Liver (tissue), 9 donors: Measurements from ENCODE around the gene ORC2. TPM values are rescaled to one million over a fixed set of nuclear protein-coding genes. Genes with fewer than 3 reads are reported as not detected.

ENCODE experiments used
- DNase-seq: peaks from one replicate; pipeline ENCODE4 v3.0.0-alpha.2; 2017; ENCODE audit warnings: low spot score
- H3K27ac ChIP-seq, 2 donors: one replicate each; pipeline ENCODE4 v1.7.0; 2013; ENCODE audit warnings: inconsistent platforms in 2 of 2, low read length in 2 of 2, control low read depth in 1 of 2, low read depth in 1 of 2, mild to moderate bottlenecking in 1 of 2
- H3K27me3 ChIP-seq, 4 donors: one replicate each; pipeline versions ENCODE4 v1.6.1 to v1.7.0; 2013; ENCODE audit warnings: low read length in 3 of 4, inconsistent platforms in 1 of 4, mild to moderate bottlenecking in 1 of 4, moderate library complexity in 1 of 4; ENCODE audit not compliant: control insufficient read depth in 4 of 4, insufficient read depth in 4 of 4
- H3K36me3 ChIP-seq, 4 donors: one replicate each; pipeline versions ENCODE4 v1.6.1 to v1.7.0; 2013; ENCODE audit warnings: low read length in 3 of 4, mild to moderate bottlenecking in 3 of 4, low read depth in 1 of 4, moderate library complexity in 1 of 4; ENCODE audit not compliant: control insufficient read depth in 4 of 4, insufficient read depth in 3 of 4
- H3K4me1 ChIP-seq, 4 donors: one replicate each; pipeline versions ENCODE4 v1.6.1 to v1.7.0; 2013; ENCODE audit warnings: low read length in 3 of 4, mild to moderate bottlenecking in 3 of 4, moderate library complexity in 1 of 4; ENCODE audit not compliant: control insufficient read depth in 4 of 4, insufficient read depth in 4 of 4
- H3K4me3 ChIP-seq, 3 donors: one replicate each; pipeline versions ENCODE4 v1.6.1 to v1.7.0; 2013; ENCODE audit warnings: low read length in 3 of 3, control low read depth in 1 of 3, low read depth in 1 of 3, mild to moderate bottlenecking in 1 of 3
- H3K9ac ChIP-seq, 2 donors: one replicate each; pipeline ENCODE4 v1.7.0; 2013; ENCODE audit warnings: low read length in 2 of 2, mild to moderate bottlenecking in 2 of 2, moderate library complexity in 2 of 2, control low read depth in 1 of 2, low read depth in 1 of 2
- H3K9me3 ChIP-seq, 4 donors: one replicate each; pipeline versions ENCODE4 v1.6.1 to v1.7.0; 2013; ENCODE audit warnings: low read length in 3 of 4; ENCODE audit not compliant: control insufficient read depth in 4 of 4
- EGR1 ChIP-seq, 2 donors: IDR thresholded peaks; 2 replicates each; pipeline ENCODE4 v1.6.1; 2016 to 2018; ENCODE audit warnings: antibody characterized with exemption in 2 of 2, low read depth in 2 of 2
- FOXA1 ChIP-seq: IDR thresholded peaks from 2 replicates; pipeline ENCODE4 v1.6.1; 2016; ENCODE audit warnings: antibody characterized with exemption
- FOXA2 ChIP-seq: IDR thresholded peaks from 2 replicates; pipeline ENCODE4 v1.6.1; 2016; ENCODE audit warnings: antibody characterized with exemption
- GABPA ChIP-seq, 2 donors: IDR thresholded peaks in 1 of 2; conservative IDR thresholded peaks in 1 of 2; 2 replicates each; pipeline ENCODE4 v1.6.1; 2016; ENCODE audit warnings: antibody characterized with exemption in 2 of 2, mild to moderate bottlenecking in 1 of 2, moderate library complexity in 1 of 2
- HNF4A ChIP-seq, 2 donors: conservative IDR thresholded peaks; 2 replicates each; pipeline ENCODE4 v1.6.1; 2016; ENCODE audit warnings: antibody characterized with exemption in 2 of 2, mild to moderate bottlenecking in 2 of 2
- HNF4G ChIP-seq: IDR thresholded peaks from 2 replicates; pipeline ENCODE4 v1.6.1; 2016; ENCODE audit warnings: antibody characterized with exemption
- JUND ChIP-seq, 2 donors: IDR thresholded peaks; 2 replicates each; pipeline ENCODE4 v1.6.1; 2016; ENCODE audit warnings: antibody characterized with exemption in 2 of 2
- NR2F2 ChIP-seq: IDR thresholded peaks from 2 replicates; pipeline ENCODE4 v1.6.1; 2016; ENCODE audit warnings: antibody characterized with exemption
- RAD21 ChIP-seq, 2 donors: IDR thresholded peaks; 2 replicates each; pipeline ENCODE4 v1.6.1; 2016; ENCODE audit warnings: antibody characterized with exemption in 2 of 2, mild to moderate bottlenecking in 2 of 2
- RXRA ChIP-seq, 2 donors: IDR thresholded peaks; 2 replicates each; pipeline ENCODE4 v1.6.1; 2017 to 2018; ENCODE audit warnings: antibody characterized with exemption in 2 of 2, mild to moderate bottlenecking in 1 of 2
- SP1 ChIP-seq: IDR thresholded peaks from 2 replicates; pipeline ENCODE4 v1.6.1; 2018; ENCODE audit warnings: antibody characterized with exemption, mild to moderate bottlenecking
- TAF1 ChIP-seq: conservative IDR thresholded peaks from 2 replicates; pipeline ENCODE4 v1.6.1; 2016; ENCODE audit warnings: antibody characterized with exemption, mild to moderate bottlenecking
- YY1 ChIP-seq: IDR thresholded peaks from 2 replicates; pipeline ENCODE4 v1.6.1; 2016; ENCODE audit warnings: antibody characterized with exemption, mild to moderate bottlenecking
- WGBS: extraction: QIAGEN DNeasy Blood & Tissue Kit; methylation state at CpG from one replicate; pipeline ENCODE4 v1.1.7; 2013; 5-methylcytosine and 5-hydroxymethylcytosine counted together
- polyA plus RNA-seq, 2 donors: library from polyadenylated mRNA; stranded (reverse) in 1 of 2; unstranded in 1 of 2; fragments of 200-250 nt in 1 of 2; fragments of >200 nt in 1 of 2; fragmentation: Nextera tagmentation in 1 of 2; extraction: Ambion mirVana in 1 of 2; gene quantifications; one replicate each; pipeline versions ENCODE4 v1.2.1 to v1.2.3, GENCODE V29; 2013 to 2015
- total RNA-seq, 2 donors: library from RNA; depleted of rRNA; stranded (reverse); fragments of >200 nt; gene quantifications; one replicate each; pipeline ENCODE4 v1.2.3, GENCODE V29; 2014
- TF ChIP-seq, protein P1 (sequence below): IDR thresholded peaks from 2 replicates; pipeline ENCODE4 v1.6.1; 2016; ENCODE audit warnings: antibody characterized with exemption
- TF ChIP-seq, protein P2 (sequence below): IDR thresholded peaks from 2 replicates; pipeline ENCODE4 v1.6.1; 2016; ENCODE audit warnings: antibody characterized with exemption
- TF ChIP-seq, protein P3 (sequence below): IDR thresholded peaks from 2 replicates; pipeline ENCODE4 v1.6.1; 2016; ENCODE audit warnings: antibody characterized with exemption, mild to moderate bottlenecking
- TF ChIP-seq, protein P4 (sequence below): IDR thresholded peaks from 2 replicates; pipeline ENCODE4 v1.6.1; 2016; ENCODE audit warnings: antibody characterized with exemption
- donor health status: healthy.
- donor health status: healthy.
- donor health status: healthy.
- donor health status: healthy.
- donor health status: healthy.

ORC2 gene
- total and polyA plus RNA-seq, 4 donors = 2.0 to 13.2 (median 11.6) TPM

DNA sequence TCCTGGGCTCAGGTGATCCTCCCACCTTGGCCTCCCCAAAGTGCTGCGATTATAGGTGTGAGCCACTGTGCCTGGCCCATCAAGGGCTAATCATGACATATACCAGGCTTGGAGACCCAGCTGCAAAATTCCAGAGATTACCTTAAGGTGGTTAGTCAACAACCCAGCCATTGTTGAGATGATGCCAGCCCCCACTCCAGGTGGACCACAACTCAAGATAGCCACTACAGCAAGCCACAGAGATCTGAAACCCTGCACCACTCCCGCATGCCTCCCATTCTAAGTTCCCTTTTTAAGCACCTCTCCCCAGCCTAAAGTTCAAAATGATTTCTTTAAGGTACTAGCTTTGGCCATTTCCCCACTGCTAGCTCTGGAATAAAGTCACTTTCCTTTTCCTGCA lies 94.4 kb downstream of the ORC2 start:
- no peak for DNase-seq
- Histone ChIP-seq H3K9me3 (no peaks in the 10 kb centered on the region), H3K27ac (no peak overlapping the region), H3K4me3 (no peak overlapping the region), H3K27me3 (no peaks in the 10 kb centered on the region), H3K4me1 (peaks cover 2 to 16% (median 6%) of the 10 kb centered on the region in 4 donors), H3K36me3 (peaks cover 0 to 10% (median 2%) of the 10 kb centered on the region in 4 donors), H3K9ac (no peak overlapping the region)
- TF ChIP-seq RAD21 (IDR thresholded peaks at IDR 0.05) = no peak
- no peak for TF ChIP-seq TAF1
- TF ChIP-seq SP1 = no peak
- TF ChIP-seq, protein P1, sequence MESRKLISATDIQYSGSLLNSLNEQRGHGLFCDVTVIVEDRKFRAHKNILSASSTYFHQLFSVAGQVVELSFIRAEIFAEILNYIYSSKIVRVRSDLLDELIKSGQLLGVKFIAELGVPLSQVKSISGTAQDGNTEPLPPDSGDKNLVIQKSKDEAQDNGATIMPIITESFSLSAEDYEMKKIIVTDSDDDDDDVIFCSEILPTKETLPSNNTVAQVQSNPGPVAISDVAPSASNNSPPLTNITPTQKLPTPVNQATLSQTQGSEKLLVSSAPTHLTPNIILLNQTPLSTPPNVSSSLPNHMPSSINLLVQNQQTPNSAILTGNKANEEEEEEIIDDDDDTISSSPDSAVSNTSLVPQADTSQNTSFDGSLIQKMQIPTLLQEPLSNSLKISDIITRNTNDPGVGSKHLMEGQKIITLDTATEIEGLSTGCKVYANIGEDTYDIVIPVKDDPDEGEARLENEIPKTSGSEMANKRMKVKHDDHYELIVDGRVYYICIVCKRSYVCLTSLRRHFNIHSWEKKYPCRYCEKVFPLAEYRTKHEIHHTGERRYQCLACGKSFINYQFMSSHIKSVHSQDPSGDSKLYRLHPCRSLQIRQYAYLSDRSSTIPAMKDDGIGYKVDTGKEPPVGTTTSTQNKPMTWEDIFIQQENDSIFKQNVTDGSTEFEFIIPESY = no peak
- TF ChIP-seq, protein P2, sequence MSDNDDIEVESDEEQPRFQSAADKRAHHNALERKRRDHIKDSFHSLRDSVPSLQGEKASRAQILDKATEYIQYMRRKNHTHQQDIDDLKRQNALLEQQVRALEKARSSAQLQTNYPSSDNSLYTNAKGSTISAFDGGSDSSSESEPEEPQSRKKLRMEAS = no peak
- TF ChIP-seq HNF4A (conservative IDR thresholded peaks at IDR 0.05) = no peak
- TF ChIP-seq EGR1 (IDR thresholded peaks at IDR 0.05; ENCODE audit: low read depth in 2 of 2) = no peak
- TF ChIP-seq JUND (IDR thresholded peaks at IDR 0.05) = no peak
- no peak for TF ChIP-seq RXRA (IDR thresholded peaks at IDR 0.05)
- TF ChIP-seq, protein P3, sequence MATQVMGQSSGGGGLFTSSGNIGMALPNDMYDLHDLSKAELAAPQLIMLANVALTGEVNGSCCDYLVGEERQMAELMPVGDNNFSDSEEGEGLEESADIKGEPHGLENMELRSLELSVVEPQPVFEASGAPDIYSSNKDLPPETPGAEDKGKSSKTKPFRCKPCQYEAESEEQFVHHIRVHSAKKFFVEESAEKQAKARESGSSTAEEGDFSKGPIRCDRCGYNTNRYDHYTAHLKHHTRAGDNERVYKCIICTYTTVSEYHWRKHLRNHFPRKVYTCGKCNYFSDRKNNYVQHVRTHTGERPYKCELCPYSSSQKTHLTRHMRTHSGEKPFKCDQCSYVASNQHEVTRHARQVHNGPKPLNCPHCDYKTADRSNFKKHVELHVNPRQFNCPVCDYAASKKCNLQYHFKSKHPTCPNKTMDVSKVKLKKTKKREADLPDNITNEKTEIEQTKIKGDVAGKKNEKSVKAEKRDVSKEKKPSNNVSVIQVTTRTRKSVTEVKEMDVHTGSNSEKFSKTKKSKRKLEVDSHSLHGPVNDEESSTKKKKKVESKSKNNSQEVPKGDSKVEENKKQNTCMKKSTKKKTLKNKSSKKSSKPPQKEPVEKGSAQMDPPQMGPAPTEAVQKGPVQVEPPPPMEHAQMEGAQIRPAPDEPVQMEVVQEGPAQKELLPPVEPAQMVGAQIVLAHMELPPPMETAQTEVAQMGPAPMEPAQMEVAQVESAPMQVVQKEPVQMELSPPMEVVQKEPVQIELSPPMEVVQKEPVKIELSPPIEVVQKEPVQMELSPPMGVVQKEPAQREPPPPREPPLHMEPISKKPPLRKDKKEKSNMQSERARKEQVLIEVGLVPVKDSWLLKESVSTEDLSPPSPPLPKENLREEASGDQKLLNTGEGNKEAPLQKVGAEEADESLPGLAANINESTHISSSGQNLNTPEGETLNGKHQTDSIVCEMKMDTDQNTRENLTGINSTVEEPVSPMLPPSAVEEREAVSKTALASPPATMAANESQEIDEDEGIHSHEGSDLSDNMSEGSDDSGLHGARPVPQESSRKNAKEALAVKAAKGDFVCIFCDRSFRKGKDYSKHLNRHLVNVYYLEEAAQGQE = no peak
- no peak for TF ChIP-seq HNF4G
- TF ChIP-seq, protein P4, sequence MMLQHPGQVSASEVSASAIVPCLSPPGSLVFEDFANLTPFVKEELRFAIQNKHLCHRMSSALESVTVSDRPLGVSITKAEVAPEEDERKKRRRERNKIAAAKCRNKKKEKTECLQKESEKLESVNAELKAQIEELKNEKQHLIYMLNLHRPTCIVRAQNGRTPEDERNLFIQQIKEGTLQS = no peak
- TF ChIP-seq GABPA (IDR thresholded peaks at IDR 0.05 in 1 of 2, conservative IDR thresholded peaks at IDR 0.05 in 1 of 2) = no peak
- 94% methylated on average over 2 of the region's 2 CpGs for WGBS

DNA sequence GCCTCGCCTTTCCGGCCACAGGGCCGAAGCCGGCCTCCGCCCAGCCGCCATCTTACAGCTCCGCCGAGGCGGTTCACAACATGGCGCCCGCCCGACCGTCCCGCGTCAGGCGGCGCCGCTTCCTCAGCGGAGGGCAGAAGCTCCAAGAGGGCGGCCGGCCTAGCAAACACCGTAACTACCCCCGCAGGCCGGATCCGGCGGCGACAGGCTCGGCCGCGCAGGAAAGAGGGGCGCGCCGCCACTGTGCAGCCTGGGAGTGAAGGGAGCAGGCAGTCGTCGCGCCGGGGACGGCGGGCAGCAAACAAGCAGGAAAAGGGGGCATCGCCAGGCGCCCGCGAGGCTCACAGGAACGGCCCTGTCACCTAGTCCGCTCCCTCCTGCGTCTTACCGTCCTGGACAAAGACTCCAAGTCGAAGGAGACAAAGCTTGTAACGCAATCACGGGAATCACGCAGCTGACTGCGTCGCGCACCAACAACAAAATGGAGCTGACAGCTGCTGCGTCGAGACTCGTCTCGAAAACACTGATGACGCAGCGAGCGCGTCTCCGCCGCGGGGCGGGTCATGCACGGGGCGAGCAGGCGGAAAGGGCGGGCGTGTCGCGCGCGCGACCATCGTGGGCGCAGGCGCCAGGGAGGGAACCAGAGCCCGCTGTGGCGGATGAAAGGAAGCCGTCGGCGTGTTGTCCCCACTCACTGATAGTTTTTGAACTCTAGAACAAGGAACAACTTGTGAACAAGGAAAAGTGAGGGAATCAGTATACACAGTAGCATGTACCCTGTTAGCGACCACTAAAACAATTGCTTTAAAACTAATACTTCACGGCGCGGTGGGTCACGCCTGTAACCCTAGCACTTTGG lies 99.1 kb downstream of the ORC2 start, which contains the start of gene CLK1:
CLK1 (minus strand) TSS at position 483 of the 859 bp plus-strand sequence. CDS start 2,796 bp downstream, outside the sequence.
- under 1% methylated on average over 89 of the region's 89 CpGs for WGBS
- TF ChIP-seq HNF4G (no peak), RXRA (IDR thresholded peaks at IDR 0.05) (peak; percentile 23 to 44), GABPA (IDR thresholded peaks at IDR 0.05 in 1 of 2, conservative IDR thresholded peaks at IDR 0.05 in 1 of 2) (peak in 1 of 2 donors; percentile 68), FOXA1 (no peak), NR2F2 (no peak), HNF4A (conservative IDR thresholded peaks at IDR 0.05) (peak in 1 of 2 donors; percentile 23), JUND (IDR thresholded peaks at IDR 0.05) (no peak), EGR1 (IDR thresholded peaks at IDR 0.05; ENCODE audit: low read depth in 2 of 2) (peak in 1 of 2 donors; percentile 17), YY1 (peak; percentile 99), FOXA2 (no peak), SP1 (peak; percentile 65)
- TF ChIP-seq, protein P3 = peak; percentile 95
- TF ChIP-seq, protein P4 = no peak
- TF ChIP-seq, protein P1 = peak; percentile 35
- TF ChIP-seq, protein P2 = peak; percentile 16

More for the DNA sequence above, 99.1 kb downstream of the ORC2 start, which contains the start of gene CLK1:
- Histone ChIP-seq H3K27ac (peak within 1 kb of the TSS; percentile 100), H3K4me3 (peak within 1 kb of the TSS; percentile 71 to 100 (median 89)), H3K9me3 (no peaks in the 10 kb centered on the region), H3K36me3 (peaks cover 0 to 7% (median 2%) of the 10 kb centered on the region in 4 donors), H3K4me1 (peaks cover 2 to 33% (median 22%) of the 10 kb centered on the region in 4 donors), H3K9ac (peak within 1 kb of the TSS; percentile 99 to 100), H3K27me3 (no peaks in the 10 kb centered on the region)
- DNase-seq = peak; percentile 96
